Lung (tissue), 12 donors: ENCODE measurements around the gene TIAM2. TPM values are rescaled to one million over a fixed set of nuclear protein-coding genes. Genes with fewer than 3 reads are reported as not detected.

Source experiments
- ATAC-seq: fragments of 200-7000 bp; cut with Tn5 transposase; one replicate; pipeline ENCODE4 v1.9.1; 2020; ENCODE audit warnings: moderate number of reproducible peaks; ENCODE audit not compliant: insufficient read depth, low FRiP score
- DNase-seq, 3 donors: peaks; one replicate each; pipeline ENCODE4 v3.0.0-alpha.2; 2013 to 2017
- H3K27ac ChIP-seq, 2 donors: one replicate each; pipeline ENCODE4 v1.5.1; 2013; ENCODE audit warnings: mild to moderate bottlenecking in 2 of 2, moderate library complexity in 2 of 2, control low read depth in 1 of 2, inconsistent platforms in 1 of 2, low read depth in 1 of 2, low read length in 1 of 2
- H3K27me3 ChIP-seq, 3 donors: one replicate each; pipeline ENCODE4 v1.5.1; 2013; ENCODE audit warnings: low read length in 2 of 3; ENCODE audit not compliant: control insufficient read depth in 3 of 3, insufficient read depth in 3 of 3
- H3K36me3 ChIP-seq, 4 donors: one replicate each; pipeline ENCODE4 v1.5.1; 2013; ENCODE audit warnings: low read length in 4 of 4, mild to moderate bottlenecking in 1 of 4, moderate library complexity in 1 of 4; ENCODE audit not compliant: control insufficient read depth in 4 of 4, insufficient read depth in 4 of 4
- H3K4me1 ChIP-seq, 5 donors: one replicate each; pipeline ENCODE4 v1.5.1; 2013; ENCODE audit warnings: low read length in 5 of 5, mild to moderate bottlenecking in 2 of 5, moderate library complexity in 1 of 5; ENCODE audit not compliant: control insufficient read depth in 5 of 5, insufficient read depth in 5 of 5
- H3K4me3 ChIP-seq: one replicate; pipeline ENCODE4 v1.5.1; 2013; ENCODE audit warnings: mild to moderate bottlenecking, control low read depth, moderate library complexity
- H3K9ac ChIP-seq, 2 donors: one replicate each; pipeline ENCODE4 v1.5.1; 2013; ENCODE audit warnings: low read length in 2 of 2, control low read depth in 1 of 2; ENCODE audit not compliant: insufficient read depth in 1 of 2
- H3K9me3 ChIP-seq, 4 donors: one replicate each; pipeline ENCODE4 v1.5.1; 2013; ENCODE audit warnings: low read length in 3 of 4, mild to moderate bottlenecking in 1 of 4, moderate library complexity in 1 of 4; ENCODE audit not compliant: control insufficient read depth in 4 of 4, insufficient read depth in 3 of 4
- CTCF ChIP-seq: IDR thresholded peaks from 2 replicates; pipeline ENCODE4 v1.5.1; 2012; ENCODE audit warnings: mild to moderate bottlenecking; ENCODE audit errors: control extremely low read depth, extremely low read depth
- WGBS, 2 donors: extraction: QIAGEN DNeasy Blood & Tissue Kit; methylation state at CpG; one replicate each; pipeline ENCODE4 v1.1.7; 2013; 5-methylcytosine and 5-hydroxymethylcytosine counted together
- polyA plus RNA-seq, 2 donors: library from polyadenylated mRNA; stranded (reverse); fragments of 200-250 nt; gene quantifications; one replicate each; pipeline ENCODE4 v1.2.1, GENCODE V29; 2013
- total RNA-seq, 2 donors: library from RNA; depleted of rRNA in 1 of 2; stranded (reverse); fragments of >200 nt in 1 of 2; gene quantifications; one replicate each; pipeline ENCODE4 v1.2.1, GENCODE V29; 2014 to 2021
- donor health status: control.
- donor health status: control.
- donor health status: Bipolar disorder and iron deficiency.
- donor health status: healthy.
- donor health status: DM: yes; HTN: yes; CAD: no.

The TIAM2 gene
- total and polyA plus RNA-seq, 4 donors: 1.8 to 17.5 (median 4.1) TPM

- Histone ChIP-seq H3K36me3 (no peaks in the 10 kb centered on the region), H3K27me3 (no peaks in the 10 kb centered on the region), H3K9me3 (peaks cover 0 to 3% (median 0%) of the 10 kb centered on the region in 4 donors), H3K4me3 (no peak overlapping the region), H3K27ac (no peak overlapping the region), H3K9ac (no peak overlapping the region), H3K4me1 (peaks cover 0 to 17% (median 4%) of the 10 kb centered on the region in 5 donors)
- no peak for DNase-seq
- no peak for ATAC-seq
- WGBS, 2 donors: 97 to 98% methylated on average over 2 of the region's 2 CpGs
- TF ChIP-seq CTCF: no peak
Measured at GRCh38 chr6:155194399-155194798, 199.3 kb downstream of the TIAM2 start.

GRCh38 chr6:155195903-155196302, 200.8 kb downstream of the TIAM2 start:
- H3K4me3 ChIP-seq: no peak overlapping the region
- H3K9ac ChIP-seq: no peak overlapping the region
- peaks cover 0 to 2% (median 0%) of the 10 kb centered on the region in 5 donors for H3K4me1 ChIP-seq
- H3K27ac ChIP-seq: no peak overlapping the region
- TF ChIP-seq CTCF: no peak
- WGBS, 2 donors: 88 to 93% methylated on average over 7 of the region's 7 CpGs
- H3K27me3 ChIP-seq: no peaks in the 10 kb centered on the region
- H3K9me3 ChIP-seq: peaks cover 0 to 3% (median 0%) of the 10 kb centered on the region in 4 donors
- ATAC-seq (no peak), DNase-seq (no peak)
- no peaks in the 10 kb centered on the region for H3K36me3 ChIP-seq

- Histone ChIP-seq H3K4me3 (no peak overlapping the region), H3K36me3 (no peaks in the 10 kb centered on the region), H3K27ac (no peak overlapping the region), H3K9me3 (peaks cover 0 to 3% (median 0%) of the 10 kb centered on the region in 4 donors), H3K9ac (no peak overlapping the region), H3K27me3 (no peaks in the 10 kb centered on the region), H3K4me1 (no peaks in the 10 kb centered on the region)
- DNase-seq: no peak
- no peak for ATAC-seq
- TF ChIP-seq CTCF: no peak
- WGBS, 2 donors: 63 to 77% methylated on average over 2 of the region's 2 CpGs
Measured at GRCh38 chr6:155196911-155197310, 201.8 kb downstream of the TIAM2 start.

- no peak for TF ChIP-seq CTCF
- H3K27ac ChIP-seq: no peak overlapping the region
- H3K9ac ChIP-seq: no peak overlapping the region
- no peaks in the 10 kb centered on the region for H3K36me3 ChIP-seq
- 75 to 86% methylated on average over 2 of the region's 2 CpGs for WGBS, 2 donors
- ATAC-seq (no peak), DNase-seq (no peak)
- no peak overlapping the region for H3K4me3 ChIP-seq
- H3K9me3 ChIP-seq: peaks cover 0 to 3% (median 0%) of the 10 kb centered on the region in 4 donors
- no peaks in the 10 kb centered on the region for H3K27me3 ChIP-seq
- no peaks in the 10 kb centered on the region for H3K4me1 ChIP-seq
Measured at GRCh38 chr6:155197932-155198331, 202.8 kb downstream of the TIAM2 start.
